Measurements from ENCODE around the gene NCK2.

DNA sequence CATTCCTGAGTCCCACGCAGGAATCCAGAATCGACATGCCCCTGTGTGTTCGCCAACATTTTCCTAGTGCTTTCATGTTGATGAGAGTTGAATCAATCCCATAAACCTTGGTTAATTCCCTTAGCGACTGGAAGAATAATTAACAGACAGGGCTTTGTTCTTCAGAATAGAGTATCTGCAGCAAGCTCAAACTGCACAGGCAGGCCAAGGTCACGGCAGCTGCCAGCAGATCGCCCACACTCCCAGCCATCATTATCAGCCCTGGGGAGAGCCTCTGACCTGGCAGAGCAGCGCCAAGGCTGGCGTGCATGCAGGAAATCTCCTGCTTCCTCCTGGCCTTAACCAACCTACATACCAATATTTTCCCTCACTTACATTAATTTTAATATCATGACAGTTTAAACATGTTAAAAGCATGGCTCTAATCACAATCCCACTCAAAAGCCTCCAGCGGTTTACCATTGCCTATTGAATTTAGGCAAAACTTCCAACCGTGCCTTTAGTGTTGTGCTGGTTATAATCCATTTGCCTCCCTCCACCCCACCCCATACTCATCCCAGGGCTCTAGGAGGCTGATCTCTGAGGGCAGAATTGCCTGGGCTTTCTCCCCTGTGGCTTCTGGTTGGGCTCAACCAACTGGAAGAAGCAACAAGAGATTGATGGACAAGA is 46.8 kb upstream of the NCK2 start:
- TF ChIP-seq, protein P1, sequence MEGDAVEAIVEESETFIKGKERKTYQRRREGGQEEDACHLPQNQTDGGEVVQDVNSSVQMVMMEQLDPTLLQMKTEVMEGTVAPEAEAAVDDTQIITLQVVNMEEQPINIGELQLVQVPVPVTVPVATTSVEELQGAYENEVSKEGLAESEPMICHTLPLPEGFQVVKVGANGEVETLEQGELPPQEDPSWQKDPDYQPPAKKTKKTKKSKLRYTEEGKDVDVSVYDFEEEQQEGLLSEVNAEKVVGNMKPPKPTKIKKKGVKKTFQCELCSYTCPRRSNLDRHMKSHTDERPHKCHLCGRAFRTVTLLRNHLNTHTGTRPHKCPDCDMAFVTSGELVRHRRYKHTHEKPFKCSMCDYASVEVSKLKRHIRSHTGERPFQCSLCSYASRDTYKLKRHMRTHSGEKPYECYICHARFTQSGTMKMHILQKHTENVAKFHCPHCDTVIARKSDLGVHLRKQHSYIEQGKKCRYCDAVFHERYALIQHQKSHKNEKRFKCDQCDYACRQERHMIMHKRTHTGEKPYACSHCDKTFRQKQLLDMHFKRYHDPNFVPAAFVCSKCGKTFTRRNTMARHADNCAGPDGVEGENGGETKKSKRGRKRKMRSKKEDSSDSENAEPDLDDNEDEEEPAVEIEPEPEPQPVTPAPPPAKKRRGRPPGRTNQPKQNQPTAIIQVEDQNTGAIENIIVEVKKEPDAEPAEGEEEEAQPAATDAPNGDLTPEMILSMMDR (IDR thresholded peaks at IDR 0.05), result no peak
- TF ChIP-seq POLR2A (IDR thresholded peaks at IDR 0.05), result no peak
